A549 (cell line): ENCODE data around the gene RNF4. TPM values are rescaled to one million over a fixed set of nuclear protein-coding genes. Genes with fewer than 3 reads are reported as not detected.

Source experiments
- ATAC-seq, 2 experiments: fragments of 200-7000 bp in 1 of 2; fragments of >200 bp in 1 of 2; cut with Nextera tagmentation in 1 of 2; cut with Tn5 transposase in 1 of 2; 3 replicates each; pipeline versions ENCODE4 v1.8.0 to v1.9.1; 2018 to 2020; ENCODE audit warnings: mild to moderate bottlenecking in 1 of 2, moderate library complexity in 1 of 2
- CTCF ChIA-PET: fragments of 300-600 bp; sonication (Branson Sonifier 250); formaldehyde crosslinking; extraction: SDS; loops from one replicate; lab custom pipeline; 2021; ENCODE audit warnings: antibody characterized with exemption, inconsistent platforms; lab: Yijun Ruan, JAX
- POLR2A ChIA-PET: fragments of 350-600 bp; formaldehyde crosslinking; extraction: SDS; loops from one replicate; lab custom pipeline; 2021; ENCODE audit warnings: antibody characterized with exemption, inconsistent platforms; lab: Yijun Ruan, JAX
- DNase-seq, 2 experiments: peaks; one replicate each; pipeline versions ENCODE4 v3.0.0 to v3.0.0-alpha.2; 2011 to 2016; ENCODE audit warnings: low read depth in 1 of 2, low spot score in 1 of 2
- FAIRE-seq: peaks from 2 replicates; lab custom pipeline; 2011; peaks lifted over from hg19 to GRCh38; lab: Jason Lieb, UNC
- H3K27ac ChIP-seq, 2 experiments: fragments of >200 bp; sonication (Bioruptor Twin); formaldehyde crosslinking; 3 replicates each; pipeline ENCODE4 v1.5.1; 2016 to 2017
- H3K4me1 ChIP-seq: fragments of >200 bp; sonication (Bioruptor Twin); formaldehyde crosslinking; 3 replicates; pipeline ENCODE4 v1.6.1; 2016
- H3K4me2 ChIP-seq: fragments of >200 bp; sonication (Bioruptor Twin); formaldehyde crosslinking; 3 replicates; pipeline ENCODE4 v1.6.1; 2016
- H3K4me3 ChIP-seq: fragments of >200 bp; sonication (Bioruptor Twin); formaldehyde crosslinking; 3 replicates; pipeline ENCODE4 v1.5.1; 2016
- H3K9me3 ChIP-seq: fragments of >200 bp; sonication (Bioruptor Twin); formaldehyde crosslinking; 3 replicates; pipeline ENCODE4 v1.6.1; 2016
- ATOH8 ChIP-seq: fragments of 250-450 bp; sonication (Bioruptor Pico); IDR thresholded peaks from 2 replicates; pipeline ENCODE4 v1.5.0; 2020; ENCODE audit warnings: low read depth, mild to moderate bottlenecking, moderate library complexity
- BCL3 ChIP-seq: fragments of >200 bp; sonication (Bioruptor Twin); formaldehyde crosslinking; IDR thresholded peaks from 3 replicates; pipeline ENCODE4 v1.6.1; 2016
- CBX2 ChIP-seq: fragments of 200-600 bp; sonication (generic); IDR thresholded peaks from 2 replicates; pipeline ENCODE4 v1.6.1; 2016; ENCODE audit warnings: low read depth, mild to moderate bottlenecking, borderline replicate concordance
- CBX8 ChIP-seq: fragments of 200-600 bp; sonication (generic); IDR thresholded peaks from 2 replicates; pipeline ENCODE4 v1.6.1; 2016
- CHD2 ChIP-seq: fragments of 150-350 bp; IDR thresholded peaks from 2 replicates; pipeline ENCODE4 v1.6.1; 2014; ENCODE audit warnings: low read length; ENCODE audit not compliant: partially characterized antibody
- CTCF ChIP-seq: fragments of >200 bp; sonication (Bioruptor Twin); formaldehyde crosslinking; IDR thresholded peaks from 3 replicates; pipeline ENCODE4 v1.5.1; 2016
- ESRRA ChIP-seq: fragments of 150-350 bp; IDR thresholded peaks from 2 replicates; pipeline ENCODE4 v1.6.1; 2014; ENCODE audit warnings: mild to moderate bottlenecking, low read length, borderline replicate concordance
- FOSB ChIP-seq: fragments of 250-450 bp; sonication (Bioruptor Pico); IDR thresholded peaks from 2 replicates; pipeline ENCODE4 v1.5.0; 2020; ENCODE audit warnings: mild to moderate bottlenecking, moderate library complexity
- FOXS1 ChIP-seq: fragments of 250-450 bp; sonication (Bioruptor Pico); IDR thresholded peaks from 2 replicates; pipeline ENCODE4 v1.5.0; 2020; ENCODE audit warnings: mild to moderate bottlenecking, moderate library complexity
- HDAC2 ChIP-seq: fragments of 200-600 bp; sonication (generic); IDR thresholded peaks from 2 replicates; pipeline ENCODE4 v1.6.1; 2016
- HOXB13 ChIP-seq: fragments of 250-450 bp; sonication (Bioruptor Pico); IDR thresholded peaks from 2 replicates; pipeline ENCODE4 v1.5.0; 2020; ENCODE audit warnings: low read depth, mild to moderate bottlenecking, moderate library complexity
- JUNB ChIP-seq: fragments of >200 bp; sonication (Bioruptor Twin); formaldehyde crosslinking; IDR thresholded peaks from 2 replicates; pipeline ENCODE4 v1.6.1; 2016
- KDM1A ChIP-seq: fragments of 200-600 bp; sonication (generic); IDR thresholded peaks from 2 replicates; pipeline ENCODE4 v1.6.1; 2016; ENCODE audit warnings: low read depth, mild to moderate bottlenecking
- PBX3 ChIP-seq: IDR thresholded peaks from 2 replicates; pipeline ENCODE4 v1.6.1; 2012
- POLR2A ChIP-seq: IDR thresholded peaks from 2 replicates; pipeline ENCODE4 v1.6.1; 2012; ENCODE audit warnings: mild to moderate bottlenecking, low read length
- REST ChIP-seq: fragments of 200-600 bp; sonication (generic); IDR thresholded peaks from 2 replicates; pipeline ENCODE4 v1.6.1; 2016; ENCODE audit warnings: antibody characterized with exemption, mild to moderate bottlenecking, moderate library complexity
- ZFP36 ChIP-seq: fragments of 450-650 bp; IDR thresholded peaks from 2 replicates; pipeline ENCODE4 v1.6.1; 2014; ENCODE audit warnings: borderline replicate concordance; ENCODE audit not compliant: partially characterized antibody
- WGBS: methylation state at CpG from one replicate; pipeline ENCODE4 v1.1.6; 2017; ENCODE audit errors: missing lambda C conversion rate; 5-methylcytosine and 5-hydroxymethylcytosine counted together
- polyA plus RNA-seq, 4 experiments: library from polyadenylated mRNA; depleted of rRNA in 3 of 4; stranded (reverse); fragments of >200 nt; fragmentation: RNase III in 1 of 4; extraction: RNeasy Plus Mini Kit Qiagen cat#74134 plus additional on column Dnase treatment in 1 of 4; gene quantifications; 2 replicates in 3 of 4; 3 replicates in 1 of 4; pipeline ENCODE4 v1.2.3, GENCODE V29; 2011 to 2017

RNF4 gene
- polyA plus RNA-seq, 2 of the 4 experiments (the other 2 are of a cell fraction) = 65.8 to 93.5 TPM

- peak overlapping the region in 1 of 2 experiments; percentile 34; a peak in 2 of 6 replicates for H3K27ac ChIP-seq
- TF ChIP-seq POLR2A (no peak), FOSB (no peak), ZFP36 (no peak), ESRRA (no peak), KDM1A (no peak), CBX8 (no peak), BCL3 (no peak), HDAC2 (no peak), JUNB (no peak), CBX2 (no peak)
- DNase-seq (no peak), ATAC-seq (peak in 1 of 2 experiments; percentile 27; a peak in 3 of 6 replicates), FAIRE-seq (no peak)
- peaks cover 8% of the 10 kb centered on the region for H3K4me1 ChIP-seq
- no peak overlapping the region for H3K4me2 ChIP-seq
- WGBS = 94% methylated on average over 12 of the region's 23 CpGs
- ChIA-PET POLR2A (no interaction called here), CTCF (interaction anchor here (0.9 to 3.0 kb wide), 6 partner anchors 9 to 35 kb away, joined by 3 to 13 read pairs (median 4); partner anchors contain the start of gene CFAP99)
- no peaks in the 10 kb centered on the region for H3K9me3 ChIP-seq
- H3K4me3 ChIP-seq = no peak overlapping the region
Observed at GRCh38 chr4:2427383-2428334, 41.2 kb upstream of the RNF4 start.

GRCh38 chr4:2428496-2429213 is 40.3 kb upstream of the RNF4 start:
- FAIRE-seq (no peak), ATAC-seq (peak in 1 of 2 experiments; percentile 23; a peak in 3 of 6 replicates), DNase-seq (no peak)
- H3K9me3 ChIP-seq = no peaks in the 10 kb centered on the region
- ChIA-PET CTCF (interaction anchor here (0.9 to 3.0 kb wide), 5 partner anchors 8 to 15 kb away, joined by 3 to 13 read pairs (median 5); partner anchors contain the start of gene CFAP99), POLR2A (no interaction called here)
- 86% methylated on average over 16 of the region's 25 CpGs for WGBS
- TF ChIP-seq CHD2 (no peak), CTCF (no peak), PBX3 (no peak), ATOH8 (CRISPR knock-in tag) (no peak), FOXS1 (CRISPR knock-in tag) (no peak), HOXB13 (CRISPR knock-in tag) (no peak), REST (no peak)
- no peak overlapping the region for H3K4me3 ChIP-seq
- H3K4me1 ChIP-seq = peaks cover 8% of the 10 kb centered on the region
- H3K27ac ChIP-seq = peak overlapping the region in 1 of 2 experiments; percentile 64; a peak in 4 of 6 replicates
- H3K4me2 ChIP-seq = no peak overlapping the region
